Medulla oblongata (tissue), 1 donor: Measurements from ENCODE around the gene HHIPL1.

ENCODE experiments used
- DNase-seq: peaks from one replicate; pipeline ENCODE4 v3.0.0-alpha.2; 2015; ENCODE audit errors: extremely low spot score

Gene HHIPL1

DNA sequence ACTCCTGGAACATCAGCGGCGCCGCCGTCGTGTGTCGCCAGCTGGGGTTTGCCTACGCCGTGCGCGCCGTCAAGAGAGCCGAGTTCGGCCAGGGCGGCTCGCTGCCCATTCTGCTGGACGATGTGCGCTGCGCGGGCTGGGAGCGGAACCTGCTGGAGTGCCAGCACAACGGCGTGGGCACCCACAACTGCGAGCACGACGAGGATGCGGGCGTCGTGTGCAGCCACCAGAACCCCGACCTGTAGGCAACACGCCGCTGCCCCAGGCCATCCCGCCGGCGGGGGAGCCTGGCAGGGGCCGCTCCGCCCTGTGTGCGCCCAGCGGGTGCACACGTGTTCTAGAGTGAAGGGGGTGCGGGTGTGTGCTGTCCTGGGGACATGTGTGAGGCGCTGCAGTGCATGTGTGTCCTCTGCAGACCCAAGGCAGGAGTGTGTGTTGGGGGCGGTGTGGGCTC lies 30.5 kb downstream of the HHIPL1 start:
- DNase-seq, result no peak

DNA sequence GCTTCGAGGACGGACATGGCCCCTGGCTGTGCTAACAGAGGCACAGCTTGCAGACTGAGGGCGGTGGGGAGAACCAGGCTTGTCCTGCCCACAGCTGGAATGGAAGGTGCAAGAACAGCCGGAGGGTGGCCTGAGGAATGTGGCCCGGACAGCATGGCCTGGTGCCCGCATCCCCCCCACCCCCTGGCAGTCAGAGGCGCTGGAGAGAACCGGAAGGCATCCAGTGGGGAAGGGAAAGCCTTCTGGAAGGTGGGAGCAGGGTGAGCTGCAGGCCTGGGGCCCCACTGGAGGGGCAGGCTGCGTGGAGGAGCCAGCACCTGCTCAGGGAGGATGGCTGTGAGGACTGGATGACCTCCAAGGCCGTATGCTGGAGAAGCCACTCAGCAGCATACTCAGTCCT lies 31.0 kb downstream of the HHIPL1 start:
- no peak for DNase-seq

DNA sequence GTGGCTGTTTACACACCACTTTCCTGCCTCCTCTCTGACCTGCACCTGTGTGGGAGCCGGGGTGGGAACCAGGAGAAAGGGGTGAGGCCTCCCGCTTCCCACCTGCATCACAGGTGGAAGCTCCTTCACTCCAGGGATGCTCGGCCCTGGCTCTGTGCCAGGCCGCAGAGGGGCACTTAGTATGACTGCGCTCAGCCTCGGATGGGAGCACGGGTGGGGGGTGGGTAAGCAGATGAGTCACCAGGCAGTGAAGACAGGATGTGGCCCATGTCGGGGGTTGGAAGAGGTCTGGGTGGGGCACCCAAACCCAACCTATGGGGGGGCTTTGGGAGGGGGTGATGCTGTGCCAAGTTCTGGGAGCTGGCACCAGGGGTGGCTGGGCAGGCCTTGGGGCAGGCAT lies 31.7 kb downstream of the HHIPL1 start:
- no peak for DNase-seq

DNA sequence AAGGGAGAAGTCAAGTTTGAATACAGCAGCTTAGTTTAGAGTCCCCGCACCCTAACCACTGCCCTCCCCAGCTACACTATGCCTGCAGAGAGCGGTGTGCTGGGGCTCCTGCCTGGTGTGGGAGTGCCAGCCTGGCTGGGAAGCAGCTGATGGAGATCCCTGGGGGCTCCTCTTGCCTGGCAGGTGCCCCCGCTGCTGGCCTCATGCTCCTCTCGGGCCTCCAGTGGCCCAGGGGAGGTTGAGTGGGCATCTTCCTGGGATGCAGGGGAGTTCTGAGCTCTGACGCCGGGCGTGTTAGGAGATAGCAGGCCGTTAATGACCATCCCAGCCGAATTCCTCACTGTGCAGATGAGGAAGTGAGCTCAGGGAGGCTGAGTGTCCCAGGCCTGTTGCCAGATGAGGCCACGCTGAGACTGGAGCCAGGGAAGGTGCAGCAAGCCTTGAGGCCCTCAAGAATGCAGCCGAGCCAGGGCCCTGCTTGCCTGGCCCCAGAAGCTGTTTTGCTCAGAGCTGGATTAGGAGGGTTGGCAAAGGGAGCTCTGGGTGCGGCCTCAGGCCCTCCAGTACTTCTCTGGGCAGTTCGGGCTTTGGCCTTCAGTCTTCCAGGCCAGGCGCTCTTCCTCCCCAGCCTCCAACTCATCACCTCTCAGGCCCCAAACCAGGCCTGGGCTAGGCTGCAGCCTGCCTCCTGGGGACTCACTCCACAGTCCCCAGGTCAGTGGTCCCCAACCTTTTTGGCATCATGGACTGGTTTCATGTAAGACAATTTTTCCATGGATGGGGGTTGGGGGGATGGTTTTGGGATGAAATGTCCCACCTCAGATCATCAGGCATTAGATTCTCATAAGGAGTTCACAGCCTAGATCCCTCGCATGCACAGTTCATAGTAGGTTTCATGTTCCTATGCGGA lies 32.6 kb downstream of the HHIPL1 start:
- no peak for DNase-seq

DNA sequence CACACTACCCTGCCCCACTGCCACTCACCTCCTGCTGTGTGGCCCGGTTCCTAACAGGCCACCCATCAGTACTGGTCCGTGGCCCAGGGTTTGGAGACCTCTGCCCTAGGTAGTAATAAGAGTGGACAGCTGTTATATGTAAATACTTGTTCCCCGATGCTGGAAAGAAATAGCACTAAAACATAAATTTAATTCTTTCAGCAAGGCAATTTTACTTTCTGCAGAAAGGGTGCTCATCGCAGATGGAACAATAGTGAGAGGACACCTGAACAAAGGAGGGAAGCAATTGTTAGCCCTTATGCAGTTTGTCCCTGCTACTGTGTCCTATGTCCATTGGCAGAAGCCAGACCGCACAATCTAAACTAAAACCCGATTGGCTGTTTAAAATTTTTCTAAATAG lies 33.3 kb downstream of the HHIPL1 start:
- no peak for DNase-seq

DNA sequence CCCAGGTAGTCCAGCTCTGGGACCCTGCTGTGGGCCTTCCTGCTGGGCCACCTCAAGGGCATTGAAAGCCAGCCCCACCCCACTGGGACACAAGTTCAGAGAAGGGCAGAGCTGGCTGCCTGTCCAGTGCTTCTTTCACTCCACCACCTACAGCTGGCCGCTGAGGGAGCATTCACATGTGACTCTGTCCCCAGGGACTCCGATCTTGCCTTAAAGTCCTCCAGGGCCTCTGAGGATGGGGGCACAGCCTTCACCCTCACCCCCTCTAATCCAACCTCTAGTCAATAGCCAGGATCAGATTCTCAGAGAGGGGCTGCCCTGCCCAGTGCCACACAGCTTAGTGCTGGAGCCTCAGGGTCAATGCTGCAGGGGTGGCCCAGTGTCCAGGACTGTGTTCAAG lies 34.2 kb downstream of the HHIPL1 start:
- no peak for DNase-seq

DNA sequence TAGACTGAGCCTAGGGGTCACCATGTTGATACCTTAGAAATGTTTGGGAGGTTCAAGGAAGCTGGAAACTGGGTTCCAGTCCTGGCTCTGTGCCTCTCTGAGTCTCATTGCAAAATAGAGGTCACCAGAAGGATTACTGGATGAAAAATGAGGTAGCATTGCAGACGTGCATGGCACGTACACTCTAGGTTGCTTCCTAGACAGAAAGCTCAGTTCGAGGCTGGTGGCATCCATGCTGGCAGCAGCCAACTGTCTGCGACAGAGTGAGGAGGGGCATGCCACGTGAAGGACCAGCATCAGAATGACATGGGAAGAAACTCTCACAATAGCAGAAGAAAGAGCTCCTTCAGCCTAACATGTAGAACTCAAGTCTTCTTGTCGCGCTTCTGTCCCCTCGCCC lies 34.6 kb downstream of the HHIPL1 start:
- DNase-seq, result no peak

DNA sequence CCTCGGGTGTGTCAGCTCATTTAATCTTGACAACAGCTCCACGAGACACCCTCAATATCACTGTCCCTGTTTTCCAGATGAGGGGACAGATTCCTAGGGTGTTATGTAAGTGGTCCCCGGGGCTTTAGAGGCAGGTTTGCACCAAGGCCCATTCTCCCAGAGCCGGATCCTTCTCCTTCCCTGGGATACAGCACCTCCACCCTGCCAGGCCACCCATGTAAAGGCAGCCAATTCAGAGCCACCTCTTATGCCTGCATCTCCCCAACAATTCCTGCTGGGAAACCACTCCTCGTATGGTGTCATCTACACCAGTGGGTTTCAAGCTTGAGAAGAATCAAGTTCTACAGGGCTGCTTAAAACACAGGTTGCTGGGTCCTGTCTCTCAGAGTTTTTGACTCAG lies 35.1 kb downstream of the HHIPL1 start:
- DNase-seq, result no peak

DNA sequence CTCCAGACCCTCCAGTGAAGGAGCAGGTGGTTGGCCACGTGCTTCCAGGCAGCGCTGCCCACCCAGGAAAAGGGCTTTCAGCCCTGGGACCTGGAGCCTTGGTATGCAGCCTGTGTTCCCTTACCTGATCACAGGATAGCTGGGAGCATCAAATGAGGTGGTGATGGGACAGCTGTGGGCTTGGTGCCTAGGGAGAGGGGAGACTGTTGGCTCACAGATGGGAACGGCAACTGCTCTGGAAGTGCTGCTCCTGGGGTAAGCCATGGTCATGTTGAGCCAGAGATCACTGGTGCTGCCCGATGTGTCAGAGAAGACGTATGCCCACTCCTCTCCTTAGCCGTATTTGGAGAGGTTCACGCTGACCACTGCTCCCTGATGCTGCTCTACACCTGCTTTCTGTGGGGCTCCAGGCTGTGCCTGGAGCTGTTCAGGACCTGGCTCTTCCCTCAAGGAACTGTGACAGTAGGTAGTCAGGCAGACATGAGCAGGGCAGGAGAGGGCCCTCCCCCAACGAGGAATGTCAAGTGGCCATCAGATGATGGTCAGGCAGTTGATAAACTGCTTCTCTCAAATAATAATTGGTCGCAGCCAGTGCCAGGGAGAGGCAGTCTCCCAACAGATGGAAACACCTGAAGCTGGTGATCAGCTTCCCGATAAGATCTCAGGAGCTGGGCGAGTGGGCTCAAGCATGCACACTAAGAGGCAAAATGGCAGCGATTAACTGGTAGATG lies 36.3 kb downstream of the HHIPL1 start:
- no peak for DNase-seq

DNA sequence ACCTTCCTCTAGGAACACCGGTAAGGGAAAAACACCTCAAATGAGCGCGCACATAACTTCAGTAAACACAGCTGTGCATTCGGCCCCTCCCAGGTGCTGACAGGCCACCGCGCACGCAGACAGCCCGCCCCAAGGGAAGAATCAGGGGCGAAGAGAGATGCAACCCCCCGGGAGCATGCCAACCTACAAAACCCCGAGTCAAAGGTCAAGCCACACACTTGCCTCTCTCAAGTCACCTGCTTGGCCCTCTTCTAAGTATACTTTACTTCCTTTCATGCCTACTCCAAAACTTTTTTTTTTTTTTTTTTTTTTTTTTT lies 36.9 kb downstream of the HHIPL1 start:
- no peak for DNase-seq

DNA sequence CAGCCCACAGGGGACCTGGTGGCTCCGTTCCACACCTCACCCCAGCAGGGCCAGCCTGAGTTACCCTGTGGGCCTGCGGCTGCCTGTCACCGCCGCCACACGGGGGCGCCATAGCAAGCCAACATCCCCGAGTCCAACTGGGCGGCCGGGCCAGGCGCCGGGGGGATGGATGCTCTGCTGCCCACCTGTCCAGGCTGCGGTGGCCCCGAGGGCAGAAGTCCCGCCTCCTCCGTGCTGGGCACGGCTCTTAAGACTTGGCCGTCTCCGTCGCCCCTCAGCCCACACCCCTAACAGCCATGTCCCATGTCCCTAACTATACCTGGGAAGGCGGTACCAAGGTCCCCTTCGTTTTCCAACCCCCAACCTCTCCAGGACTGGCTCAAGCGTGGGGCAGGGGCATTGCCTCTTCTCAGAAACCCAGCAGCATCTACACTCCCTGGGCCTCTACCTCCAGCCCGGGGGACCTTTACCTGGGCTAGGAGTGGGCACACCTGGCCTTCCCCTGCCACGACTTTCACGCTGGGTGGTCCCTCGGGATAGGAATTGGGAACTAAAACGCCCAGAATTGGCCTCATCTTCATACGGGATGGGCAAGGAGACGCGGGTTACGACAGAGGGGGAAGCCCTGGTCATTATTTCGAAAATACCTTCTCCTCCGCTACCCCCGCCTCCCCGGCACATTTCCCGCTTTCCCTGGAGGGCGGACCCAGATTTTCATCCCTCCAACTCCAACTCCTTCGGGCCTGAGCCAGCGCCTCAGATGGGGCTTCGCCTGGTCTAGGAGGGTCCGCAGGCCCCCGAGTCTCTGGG lies 38.1 kb downstream of the HHIPL1 start:
- peak; percentile 83 for DNase-seq

DNA sequence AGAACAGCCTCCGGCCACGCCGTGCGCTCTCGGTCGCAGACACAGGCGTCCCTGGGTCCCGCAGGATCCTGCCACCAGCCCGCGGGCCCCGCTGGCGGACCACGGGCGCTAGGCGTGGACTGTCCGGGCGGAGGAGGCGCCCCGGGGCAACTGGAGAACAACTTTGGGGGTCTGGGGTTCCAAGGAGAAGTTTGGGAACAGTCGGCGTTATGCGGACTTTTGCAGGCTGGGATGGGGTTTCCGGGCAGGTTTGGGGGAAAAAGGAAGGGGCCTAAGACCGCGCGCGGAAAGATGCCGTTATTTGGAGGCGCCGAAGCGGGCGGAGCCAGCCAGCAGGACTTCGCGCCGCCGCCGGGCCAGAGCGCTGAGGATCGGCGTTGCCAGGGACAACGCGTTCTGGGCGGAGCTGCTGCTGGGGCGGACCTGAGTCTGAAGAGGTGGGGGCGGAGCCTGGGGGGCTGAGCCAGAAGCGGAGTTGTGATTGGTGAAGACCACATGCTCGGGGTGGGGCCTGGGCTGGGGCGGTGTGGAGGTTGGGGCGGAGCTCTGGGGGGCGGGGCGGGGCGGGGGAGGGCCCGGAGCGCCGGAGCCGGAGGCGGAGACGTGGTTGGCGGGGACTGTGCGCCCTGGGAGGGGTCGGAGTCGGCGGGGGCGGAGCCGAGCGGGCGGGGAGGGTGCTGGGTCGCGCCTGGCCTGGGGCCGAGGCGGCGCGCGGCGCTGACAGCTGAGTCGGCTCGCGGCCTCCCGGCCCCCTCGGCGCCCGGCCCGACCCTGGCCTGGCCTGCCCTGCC lies 38.9 kb downstream of the HHIPL1 start, which contains the start of gene CYP46A1:
CYP46A1 (plus strand) TSS at position 680 of the 791 bp plus-strand sequence. CDS start 120 bp downstream, outside the sequence.
- DNase-seq, result peak; percentile 99

DNA sequence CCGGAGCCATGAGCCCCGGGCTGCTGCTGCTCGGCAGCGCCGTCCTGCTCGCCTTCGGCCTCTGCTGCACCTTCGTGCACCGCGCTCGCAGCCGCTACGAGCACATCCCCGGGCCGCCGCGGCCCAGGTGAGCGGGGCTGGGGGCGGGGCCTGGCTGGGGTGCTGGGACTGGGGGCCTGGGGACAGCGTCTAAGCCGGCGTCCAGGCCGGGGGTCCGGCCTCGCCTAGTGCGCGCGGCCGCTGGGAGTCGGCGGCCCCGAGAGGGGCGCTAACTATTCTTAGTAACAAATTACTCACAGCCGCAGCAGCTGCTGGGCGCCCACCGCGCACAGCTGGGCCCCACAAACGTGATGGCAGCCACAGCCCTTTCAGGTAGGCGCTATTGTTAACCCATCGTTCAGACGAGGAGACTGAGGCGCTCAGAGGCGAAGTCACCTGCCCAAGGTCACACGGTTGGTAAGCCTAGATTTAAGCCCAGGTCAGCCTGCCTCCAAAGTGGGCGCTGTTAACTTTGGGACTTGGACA lies 39.5 kb downstream of the HHIPL1 start:
- DNase-seq, result no peak

DNA sequence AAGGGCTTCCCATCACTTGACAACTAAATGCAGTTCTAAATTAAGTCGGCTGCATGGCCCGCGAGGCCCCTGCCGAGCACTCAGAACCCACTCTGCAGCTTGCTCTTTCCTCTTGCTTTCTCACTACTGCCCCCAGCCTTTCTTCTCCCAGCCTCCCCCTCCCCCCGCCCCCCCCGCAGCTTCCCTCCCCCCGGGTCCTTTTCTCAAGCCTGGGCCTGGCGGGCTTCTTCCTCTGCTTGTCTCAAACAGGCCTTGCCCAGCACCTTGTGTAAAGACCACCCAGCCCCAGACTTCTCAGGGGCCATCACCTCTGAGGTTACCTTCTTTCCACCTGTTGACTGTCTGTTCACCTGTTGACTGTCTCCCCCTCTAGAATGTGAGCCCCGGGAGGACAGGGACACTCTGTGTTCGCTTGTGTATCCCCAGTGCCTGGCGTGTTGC lies 40.2 kb downstream of the HHIPL1 start:
- DNase-seq, result no peak

DNA sequence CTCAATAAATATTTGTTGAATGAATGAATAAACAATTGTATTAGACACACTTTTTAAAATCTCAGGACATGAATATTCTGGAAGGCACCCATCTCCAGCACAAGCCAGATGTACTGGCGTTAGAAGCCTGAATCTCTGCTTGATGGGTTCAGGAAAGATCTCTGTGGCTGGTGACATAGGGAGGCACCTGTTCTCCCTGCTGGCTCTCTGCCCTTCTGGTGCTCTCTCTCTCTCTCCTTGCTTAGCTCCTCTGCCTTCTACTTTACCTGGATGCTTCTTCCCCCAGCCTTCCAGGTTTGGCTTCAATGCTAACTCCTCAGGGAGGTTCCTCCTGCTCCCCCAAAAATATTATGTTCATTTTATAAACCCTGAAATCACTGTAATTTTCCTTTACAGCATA lies 40.7 kb downstream of the HHIPL1 start:
- DNase-seq, result no peak

DNA sequence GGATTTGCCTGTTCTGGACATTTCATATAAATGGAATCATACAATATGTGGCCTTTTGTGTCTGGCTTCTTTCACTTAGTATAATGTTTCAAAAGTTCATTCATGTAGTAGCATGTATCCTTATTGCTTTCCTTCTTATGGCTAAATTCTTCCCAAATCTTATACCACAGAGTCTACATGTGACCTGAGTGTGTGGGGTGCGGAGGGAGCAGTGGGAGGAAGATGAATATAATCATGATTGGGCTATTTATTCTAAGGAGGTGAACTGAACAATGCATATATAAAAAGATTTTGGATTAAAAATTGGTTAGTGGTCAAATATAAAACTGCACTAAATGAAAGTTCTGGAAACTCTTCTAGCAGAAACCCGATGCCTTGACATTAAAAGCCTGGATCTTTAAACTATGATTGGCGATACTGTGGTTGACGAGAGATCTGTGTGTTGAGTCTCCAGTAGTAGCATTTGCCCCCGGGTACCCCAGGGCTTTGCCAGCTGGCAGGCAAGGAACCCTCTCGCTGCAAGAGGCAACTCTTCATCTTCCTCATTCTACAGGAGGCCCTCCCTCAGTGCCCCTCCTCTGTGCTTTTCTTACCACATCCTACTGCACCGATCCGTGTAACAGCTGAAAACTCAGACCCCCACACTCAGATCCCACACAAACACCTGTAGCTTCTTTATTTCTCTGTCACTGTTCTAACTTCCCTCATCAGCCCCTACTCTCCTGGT lies 41.8 kb downstream of the HHIPL1 start:
- DNase-seq, result no peak

DNA sequence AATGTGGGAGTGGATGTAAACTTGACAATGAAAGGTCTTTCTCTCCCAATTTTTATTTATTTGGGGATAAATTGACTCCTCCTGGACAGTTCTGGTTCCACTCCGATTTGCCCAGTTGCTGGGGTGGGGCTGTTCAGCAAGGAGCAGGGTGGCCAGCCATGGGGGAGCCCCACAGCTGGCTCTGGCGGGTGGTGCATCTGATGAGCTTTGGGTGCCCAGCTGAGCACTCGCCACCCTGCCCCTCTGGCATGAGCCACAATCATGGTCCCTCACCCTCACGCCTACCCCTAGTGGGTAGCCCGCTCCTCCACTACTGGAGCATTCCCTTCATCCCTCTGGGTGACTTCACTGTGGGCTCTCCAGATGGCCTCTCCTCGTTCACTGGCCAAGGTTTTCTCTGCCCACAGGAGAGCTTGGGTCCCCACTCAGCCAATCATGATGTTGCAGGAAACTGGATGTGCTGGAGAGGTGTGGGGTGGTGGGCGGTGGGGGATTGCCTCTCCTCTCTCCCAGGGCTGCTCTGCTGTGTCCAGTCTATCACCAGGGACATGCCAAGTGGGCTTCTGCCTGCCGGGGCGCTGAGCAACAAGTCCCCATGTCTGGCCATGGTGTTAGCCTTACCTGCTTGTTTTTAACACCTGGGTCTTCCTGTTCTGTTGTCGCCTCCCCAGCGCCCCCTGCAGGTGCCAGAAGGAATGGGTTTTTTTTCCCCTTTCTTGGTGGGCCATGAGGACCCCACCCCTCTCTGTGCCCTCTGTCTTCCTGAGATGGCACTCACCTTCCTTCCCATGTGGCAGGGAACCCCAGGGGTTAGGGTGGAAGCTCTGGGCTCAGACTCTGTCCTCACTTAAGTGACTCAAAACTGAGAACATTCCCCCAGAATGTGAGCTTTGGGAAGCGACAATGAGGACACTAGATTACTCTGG lies 42.6 kb downstream of the HHIPL1 start:
- no peak for DNase-seq

DNA sequence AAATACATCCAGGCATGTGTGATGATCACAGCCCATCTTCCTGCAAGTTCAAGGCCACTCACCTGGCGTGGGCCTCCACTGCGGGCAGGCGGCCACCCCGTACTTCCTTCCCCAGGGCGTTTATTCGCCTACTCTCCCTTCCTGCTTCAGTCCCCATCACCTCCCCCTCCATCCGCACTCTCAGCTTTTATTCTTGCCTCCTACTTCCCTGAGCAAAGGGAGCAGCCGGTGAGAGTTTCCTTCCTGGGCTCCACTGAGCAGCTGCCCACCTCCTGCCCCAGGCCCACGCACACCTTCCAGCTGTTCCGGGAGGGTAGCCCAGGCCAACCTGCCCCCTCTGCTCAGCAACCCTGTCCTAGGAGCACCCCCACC lies 43.3 kb downstream of the HHIPL1 start:
- no peak for DNase-seq

DNA sequence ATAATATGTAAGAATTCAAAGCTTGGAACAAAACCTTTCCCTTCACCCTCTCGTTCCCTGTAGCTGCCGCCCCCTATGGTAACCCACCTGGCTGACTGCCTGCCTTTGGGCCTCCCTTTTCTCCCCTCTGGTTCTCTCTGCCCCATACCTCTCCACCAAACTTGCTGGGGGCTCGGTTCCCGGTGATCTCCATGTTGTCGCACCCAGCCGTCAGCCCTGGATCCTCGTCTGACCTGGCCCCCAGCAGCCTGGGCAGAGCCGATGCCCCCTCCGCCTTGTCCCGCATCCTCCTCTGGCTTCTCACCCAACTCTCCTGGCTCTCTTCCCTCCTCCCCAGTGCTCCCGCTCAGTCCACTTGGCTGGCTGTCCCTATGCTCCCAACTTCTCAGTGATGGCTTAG lies 43.7 kb downstream of the HHIPL1 start:
- DNase-seq, result no peak
